Skeletal muscle tissue (tissue), 4 donors: ENCODE measurements around the gene PLXNC1. TPM values are rescaled to one million over a fixed set of nuclear protein-coding genes. Genes with fewer than 3 reads are reported as not detected.
A peak's percentile ranks its signal among the peaks of the same experiment; 100 is the strongest.

Source experiments
- H3K27ac ChIP-seq: one replicate; pipeline ENCODE4 v1.7.0; 2013; ENCODE audit warnings: mild to moderate bottlenecking, low read depth, low read length, inconsistent platforms
- H3K27me3 ChIP-seq, 3 donors: one replicate each; pipeline ENCODE4 v1.7.0; 2013; ENCODE audit warnings: low read length in 3 of 3; ENCODE audit not compliant: control insufficient read depth in 3 of 3, insufficient read depth in 3 of 3
- H3K36me3 ChIP-seq, 3 donors: one replicate each; pipeline ENCODE4 v1.7.0; 2013; ENCODE audit warnings: low read length in 3 of 3; ENCODE audit not compliant: control insufficient read depth in 3 of 3, insufficient read depth in 3 of 3
- H3K4me1 ChIP-seq, 3 donors: one replicate each; pipeline ENCODE4 v1.7.0; 2013; ENCODE audit warnings: low read length in 3 of 3, mild to moderate bottlenecking in 3 of 3; ENCODE audit not compliant: control insufficient read depth in 3 of 3, insufficient read depth in 3 of 3
- H3K4me3 ChIP-seq, 3 donors: one replicate each; pipeline ENCODE4 v1.7.0; 2013; ENCODE audit warnings: low read length in 3 of 3
- H3K9ac ChIP-seq, 3 donors: one replicate each; pipeline ENCODE4 v1.7.0; 2013; ENCODE audit warnings: low read length in 3 of 3, mild to moderate bottlenecking in 3 of 3, moderate library complexity in 2 of 3, low read depth in 1 of 3
- H3K9me3 ChIP-seq, 3 donors: one replicate each; pipeline ENCODE4 v1.7.0; 2013; ENCODE audit warnings: low read length in 3 of 3; ENCODE audit not compliant: control insufficient read depth in 3 of 3
- total RNA-seq: library from RNA; depleted of rRNA; stranded (reverse); fragments of >200 nt; gene quantifications from one replicate; pipeline ENCODE4 v1.2.3, GENCODE V29; 2014
- donor health status: Osteomylitis.

Gene PLXNC1
- total RNA-seq, 1 donor from 2014 or later = 17.2 TPM

DNA sequence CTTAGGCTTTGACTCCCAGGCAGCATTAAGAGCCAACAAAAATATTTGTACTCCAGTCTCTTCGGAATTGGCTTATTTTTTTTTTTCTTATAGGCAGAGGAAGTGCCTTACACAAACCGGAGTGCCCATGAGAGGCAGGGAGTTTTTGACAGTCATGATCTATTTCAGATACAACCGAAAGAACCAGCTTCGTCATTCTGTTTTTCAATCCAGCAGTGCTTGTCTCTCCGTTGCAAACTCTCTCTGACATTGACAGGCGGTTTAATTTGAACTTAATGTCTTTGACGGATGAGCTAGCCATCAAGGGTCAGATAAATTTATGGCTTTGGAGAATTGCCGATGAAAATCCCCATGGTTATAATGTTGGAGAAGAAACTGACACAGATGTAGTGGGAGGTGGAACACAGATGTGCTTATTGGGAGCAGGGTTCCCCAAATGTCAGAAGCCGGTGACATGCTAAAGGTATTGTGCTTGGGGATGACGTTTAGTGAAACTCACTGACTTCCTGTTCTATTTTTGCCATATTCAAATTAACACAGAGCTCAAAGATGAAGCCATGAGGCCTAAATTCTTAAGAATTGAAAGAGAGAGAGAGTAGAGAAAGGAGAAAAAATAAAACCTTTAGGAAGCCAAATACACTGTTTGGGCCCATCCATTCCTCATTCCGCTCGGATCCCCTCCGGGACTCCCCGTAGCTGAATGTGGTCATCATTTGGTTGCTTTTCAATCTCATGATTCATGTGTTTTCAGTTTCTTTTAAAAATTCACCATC is 59.7 kb downstream of the PLXNC1 start:
- Histone ChIP-seq H3K4me1 (peaks cover 0 to 5% (median 5%) of the 10 kb centered on the region in 3 donors), H3K27ac (peak overlapping the region; percentile 78), H3K9me3 (no peaks in the 10 kb centered on the region), H3K36me3 (no peaks in the 10 kb centered on the region), H3K4me3 (peak overlapping the region in 2 of 3 donors; percentile 24 to 62), H3K27me3 (no peaks in the 10 kb centered on the region), H3K9ac (peak overlapping the region; percentile 2 to 35 (median 34))

GRCh38 chr12:94208622-94208966 is 60.2 kb downstream of the PLXNC1 start:
- Histone ChIP-seq H3K36me3 (no peaks in the 10 kb centered on the region), H3K9ac (no peak overlapping the region), H3K4me3 (no peak overlapping the region), H3K27ac (peak overlapping the region; percentile 78), H3K27me3 (no peaks in the 10 kb centered on the region), H3K9me3 (no peaks in the 10 kb centered on the region), H3K4me1 (peaks cover 0 to 5% (median 5%) of the 10 kb centered on the region in 3 donors)

GRCh38 chr12:94209240-94209639 is 60.9 kb downstream of the PLXNC1 start:
- no peak overlapping the region for H3K9ac ChIP-seq
- H3K4me1 ChIP-seq = peaks cover 0 to 5% (median 5%) of the 10 kb centered on the region in 3 donors
- H3K27ac ChIP-seq = no peak overlapping the region
- H3K9me3 ChIP-seq = no peaks in the 10 kb centered on the region
- H3K36me3 ChIP-seq = no peaks in the 10 kb centered on the region
- no peaks in the 10 kb centered on the region for H3K27me3 ChIP-seq
- no peak overlapping the region for H3K4me3 ChIP-seq

DNA sequence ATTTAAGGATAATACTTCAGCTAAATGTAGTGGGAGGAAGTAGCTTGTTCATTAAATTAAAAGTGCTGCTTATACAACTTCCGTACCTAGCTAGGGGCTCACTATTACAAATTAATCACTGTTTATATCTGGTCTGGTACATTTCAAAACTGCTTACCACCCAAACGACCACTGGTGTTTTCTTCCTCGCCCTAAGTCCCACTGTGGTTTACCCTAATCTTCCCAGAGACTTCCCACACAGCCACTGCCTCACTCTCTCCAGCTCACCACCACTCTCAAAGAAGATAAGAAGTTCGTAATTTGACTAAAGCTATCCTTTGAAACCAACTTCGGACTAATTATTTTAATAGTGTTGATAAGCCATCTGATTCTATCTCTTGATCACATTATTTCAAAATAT is 62.6 kb downstream of the PLXNC1 start:
- Histone ChIP-seq H3K4me1 (peaks cover 0 to 5% (median 5%) of the 10 kb centered on the region in 3 donors), H3K36me3 (no peaks in the 10 kb centered on the region), H3K9ac (no peak overlapping the region), H3K4me3 (no peak overlapping the region), H3K27ac (no peak overlapping the region), H3K9me3 (no peaks in the 10 kb centered on the region), H3K27me3 (no peaks in the 10 kb centered on the region)

- H3K9ac ChIP-seq = no peak overlapping the region
- H3K9me3 ChIP-seq = no peaks in the 10 kb centered on the region
- H3K4me1 ChIP-seq = no peaks in the 10 kb centered on the region
- no peaks in the 10 kb centered on the region for H3K36me3 ChIP-seq
- H3K27ac ChIP-seq = no peak overlapping the region
- no peaks in the 10 kb centered on the region for H3K27me3 ChIP-seq
- H3K4me3 ChIP-seq = no peak overlapping the region
Measured at GRCh38 chr12:94218233-94218632, 69.9 kb downstream of the PLXNC1 start.

DNA sequence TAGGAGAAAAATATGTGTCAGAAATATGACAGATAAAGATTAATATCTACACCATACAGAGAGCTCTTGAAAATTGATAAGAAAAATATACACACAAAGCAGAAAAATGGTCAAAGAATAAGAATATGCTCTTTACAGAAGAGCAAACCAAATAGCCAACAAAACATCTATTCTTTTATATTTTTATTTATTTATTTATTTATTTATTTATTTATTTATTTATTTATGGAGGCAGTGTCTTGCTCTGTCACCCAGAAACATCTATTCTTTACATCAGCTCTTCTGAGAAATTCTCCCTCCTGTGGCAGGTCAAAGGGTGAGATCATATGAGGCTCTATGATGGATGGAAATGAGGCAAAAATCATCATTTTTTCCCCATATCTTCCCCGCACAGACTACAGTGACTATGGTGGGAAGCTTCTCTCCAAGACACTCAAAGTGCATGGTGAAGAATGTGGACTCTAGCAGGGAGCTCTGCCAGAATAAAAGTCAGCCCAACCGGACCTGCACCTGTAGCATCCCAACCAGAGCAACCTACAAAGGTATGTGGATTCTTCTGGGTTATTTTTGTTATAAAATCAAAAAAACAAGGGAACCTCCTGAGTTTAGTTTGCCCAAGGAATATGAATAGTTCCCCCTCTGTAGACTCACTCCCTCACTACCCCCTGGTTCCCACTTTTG is 71.4 kb downstream of the PLXNC1 start:
- H3K27ac ChIP-seq = no peak overlapping the region
- no peaks in the 10 kb centered on the region for H3K9me3 ChIP-seq
- no peaks in the 10 kb centered on the region for H3K36me3 ChIP-seq

DNA sequence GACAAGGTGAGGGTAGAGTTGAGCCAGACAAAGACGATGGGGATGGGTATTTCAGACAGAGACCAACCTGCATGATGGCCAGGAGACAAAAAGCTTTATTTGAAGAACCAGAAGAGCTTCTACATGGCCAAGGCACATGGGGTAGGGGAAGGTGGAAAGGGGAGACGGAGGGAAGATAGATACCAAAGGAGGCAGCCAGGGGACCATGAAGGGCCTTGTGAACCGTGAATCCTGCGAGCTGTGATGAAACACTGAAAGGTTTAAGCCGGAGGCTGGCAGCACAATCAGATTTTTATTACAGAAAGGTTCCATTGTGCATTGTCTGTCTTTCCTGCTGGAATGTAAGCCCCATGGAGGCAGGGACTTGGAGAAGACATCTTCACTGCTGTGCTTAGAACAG is 72.4 kb downstream of the PLXNC1 start:
- no peaks in the 10 kb centered on the region for H3K27me3 ChIP-seq

More for the DNA sequence above, 71.4 kb downstream of the PLXNC1 start:
- H3K4me1 ChIP-seq = no peaks in the 10 kb centered on the region
- no peaks in the 10 kb centered on the region for H3K27me3 ChIP-seq
- no peak overlapping the region for H3K4me3 ChIP-seq
- H3K9ac ChIP-seq = no peak overlapping the region

DNA sequence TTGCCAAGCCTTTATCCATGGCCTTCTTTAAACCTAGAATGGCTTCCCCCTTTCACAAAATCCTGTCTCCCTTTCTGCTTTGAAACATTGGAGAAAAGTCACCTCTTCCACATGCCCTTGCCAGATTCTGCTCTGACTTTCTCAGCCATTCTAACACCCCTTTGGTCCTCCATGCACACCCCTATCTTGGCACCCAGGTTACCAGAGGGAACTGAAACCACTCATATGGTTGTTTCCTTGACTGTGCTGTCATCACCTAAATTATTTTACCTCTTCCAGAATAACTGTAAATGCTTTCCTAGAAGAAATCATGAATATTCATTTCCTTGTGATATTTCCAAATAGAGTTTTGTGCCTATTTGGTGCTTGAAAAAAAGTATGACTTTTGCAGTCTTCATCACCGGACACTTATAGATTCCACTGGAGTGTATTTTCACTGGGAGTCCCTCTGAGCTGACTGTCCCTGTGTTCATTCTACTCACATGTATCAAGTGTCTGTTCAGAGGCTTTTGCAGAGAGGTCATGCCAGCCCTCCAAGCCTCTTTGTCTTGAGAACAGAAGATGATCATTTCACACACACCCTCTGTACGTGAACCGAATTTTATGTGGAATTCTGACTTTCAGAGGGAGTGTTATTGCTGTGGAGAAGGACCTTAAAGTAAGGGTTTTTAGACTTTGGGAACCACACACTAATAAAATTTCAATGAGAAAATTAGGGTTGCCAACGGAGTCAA is 74.1 kb downstream of the PLXNC1 start:
- no peaks in the 10 kb centered on the region for H3K36me3 ChIP-seq
- H3K4me3 ChIP-seq = no peak overlapping the region
- no peaks in the 10 kb centered on the region for H3K9me3 ChIP-seq
- H3K9ac ChIP-seq = no peak overlapping the region
- no peak overlapping the region for H3K27ac ChIP-seq
- no peaks in the 10 kb centered on the region for H3K4me1 ChIP-seq
- no peaks in the 10 kb centered on the region for H3K27me3 ChIP-seq

More for the DNA sequence above, 72.4 kb downstream of the PLXNC1 start:
- H3K4me1 ChIP-seq = no peaks in the 10 kb centered on the region
- no peak overlapping the region for H3K27ac ChIP-seq
- H3K9me3 ChIP-seq = no peaks in the 10 kb centered on the region
- H3K9ac ChIP-seq = no peak overlapping the region
- no peak overlapping the region for H3K4me3 ChIP-seq
- no peaks in the 10 kb centered on the region for H3K36me3 ChIP-seq

GRCh38 chr12:94223842-94224241 is 75.5 kb downstream of the PLXNC1 start:
- Histone ChIP-seq H3K9ac (no peak overlapping the region), H3K9me3 (no peaks in the 10 kb centered on the region), H3K4me1 (no peaks in the 10 kb centered on the region), H3K27me3 (no peaks in the 10 kb centered on the region), H3K4me3 (no peak overlapping the region), H3K36me3 (no peaks in the 10 kb centered on the region), H3K27ac (no peak overlapping the region)

DNA sequence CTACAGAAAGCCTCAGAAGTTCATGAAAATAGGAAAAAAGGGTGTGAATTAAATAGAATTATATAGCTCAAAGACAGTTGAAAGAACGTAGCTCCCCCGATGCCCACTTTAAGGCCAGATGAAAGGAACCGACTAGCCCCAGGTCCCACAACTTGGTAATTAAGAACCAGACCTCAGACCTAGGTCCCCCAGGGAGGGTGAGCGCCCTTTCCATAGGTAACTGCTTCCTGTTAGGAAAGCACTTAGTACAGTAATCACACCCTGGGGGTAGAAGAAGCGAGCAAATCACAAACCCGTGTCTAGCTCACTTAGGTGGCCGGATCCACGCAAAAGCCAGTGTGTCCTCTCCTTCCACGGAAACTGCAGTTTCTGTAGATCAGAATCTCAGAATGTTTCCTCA is 77.1 kb downstream of the PLXNC1 start:
- Histone ChIP-seq H3K9me3 (no peaks in the 10 kb centered on the region), H3K4me1 (no peaks in the 10 kb centered on the region), H3K9ac (no peak overlapping the region), H3K36me3 (no peaks in the 10 kb centered on the region), H3K4me3 (no peak overlapping the region), H3K27me3 (no peaks in the 10 kb centered on the region), H3K27ac (no peak overlapping the region)
